ENCODE results near the gene CLPTM1L. TPM values are rescaled to one million over a fixed set of nuclear protein-coding genes. Genes with fewer than 3 reads are reported as not detected.

The CLPTM1L gene
- total RNA-seq, 4 donors from 2014 or later, result 62.6 to 132 (median 93.5) TPM

DNA sequence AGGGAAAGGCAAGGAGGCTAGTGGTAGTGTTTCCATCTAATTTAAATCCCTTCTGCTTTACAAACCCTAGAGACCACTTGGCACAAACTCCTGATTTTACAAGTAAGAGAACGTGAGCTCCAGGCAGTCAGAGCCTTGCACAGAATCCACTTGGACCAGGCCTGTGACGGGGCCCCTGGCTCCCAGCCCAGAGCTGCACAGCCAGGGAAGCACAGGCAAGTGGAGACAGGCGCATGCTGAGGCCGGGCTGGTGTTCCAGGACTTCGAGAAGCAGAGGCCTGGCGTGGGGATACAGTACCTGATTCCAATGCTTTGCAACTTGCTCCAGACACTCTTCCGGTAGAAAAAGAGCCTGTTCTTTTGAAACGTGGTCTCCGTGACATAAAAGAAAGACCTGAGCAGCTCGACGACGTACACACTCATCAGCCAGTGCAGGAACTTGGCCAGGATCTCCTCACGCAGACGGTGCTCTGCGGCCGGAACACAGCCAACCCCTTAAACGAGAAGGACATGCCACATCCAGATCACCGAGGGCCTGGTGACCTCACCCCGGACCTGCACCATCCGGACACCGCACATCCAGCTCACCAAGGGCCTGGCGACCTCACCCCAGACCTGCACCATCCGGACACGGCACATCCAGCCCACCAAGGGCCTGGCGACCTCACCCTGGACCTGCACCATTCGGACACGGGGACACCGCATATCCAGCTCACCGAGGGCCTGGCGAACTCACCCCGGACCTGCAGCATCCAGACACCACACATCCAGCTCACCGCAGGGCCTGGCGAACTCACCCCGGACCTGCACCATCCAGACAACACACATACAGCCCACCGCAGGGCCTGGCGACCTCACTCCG, 62.5 kb downstream of the CLPTM1L start:
- WGBS, result 69% methylated on average over 19 of the region's 37 CpGs
- TF ChIP-seq POLR2AphosphoS5 (IDR thresholded peaks at IDR 0.05), result no peak
- no peak for TF ChIP-seq EP300 (IDR thresholded peaks at IDR 0.05)
- TF ChIP-seq, protein P1, sequence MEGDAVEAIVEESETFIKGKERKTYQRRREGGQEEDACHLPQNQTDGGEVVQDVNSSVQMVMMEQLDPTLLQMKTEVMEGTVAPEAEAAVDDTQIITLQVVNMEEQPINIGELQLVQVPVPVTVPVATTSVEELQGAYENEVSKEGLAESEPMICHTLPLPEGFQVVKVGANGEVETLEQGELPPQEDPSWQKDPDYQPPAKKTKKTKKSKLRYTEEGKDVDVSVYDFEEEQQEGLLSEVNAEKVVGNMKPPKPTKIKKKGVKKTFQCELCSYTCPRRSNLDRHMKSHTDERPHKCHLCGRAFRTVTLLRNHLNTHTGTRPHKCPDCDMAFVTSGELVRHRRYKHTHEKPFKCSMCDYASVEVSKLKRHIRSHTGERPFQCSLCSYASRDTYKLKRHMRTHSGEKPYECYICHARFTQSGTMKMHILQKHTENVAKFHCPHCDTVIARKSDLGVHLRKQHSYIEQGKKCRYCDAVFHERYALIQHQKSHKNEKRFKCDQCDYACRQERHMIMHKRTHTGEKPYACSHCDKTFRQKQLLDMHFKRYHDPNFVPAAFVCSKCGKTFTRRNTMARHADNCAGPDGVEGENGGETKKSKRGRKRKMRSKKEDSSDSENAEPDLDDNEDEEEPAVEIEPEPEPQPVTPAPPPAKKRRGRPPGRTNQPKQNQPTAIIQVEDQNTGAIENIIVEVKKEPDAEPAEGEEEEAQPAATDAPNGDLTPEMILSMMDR (IDR thresholded peaks at IDR 0.05), result no peak
- TF ChIP-seq POLR2A (IDR thresholded peaks at IDR 0.05), result no peak
- no peaks in the 10 kb centered on the region for H3K36me3 ChIP-seq
- H3K4me3 ChIP-seq, result no peak overlapping the region
- H3K27ac ChIP-seq, result no peak overlapping the region
- H3K9me3 ChIP-seq, result no peaks in the 10 kb centered on the region
- no peaks in the 10 kb centered on the region for H3K4me1 ChIP-seq
- H3K27me3 ChIP-seq, result no peaks in the 10 kb centered on the region
- peak; percentile 59 to 79 for DNase-seq (ENCODE audit: low spot score in 2 of 2)

GRCh38 chr5:1281038-1281882, 63.6 kb downstream of the CLPTM1L start:
- TF ChIP-seq EP300 (IDR thresholded peaks at IDR 0.05) (no peak), POLR2AphosphoS5 (IDR thresholded peaks at IDR 0.05) (no peak), POLR2A (IDR thresholded peaks at IDR 0.05) (no peak)
- TF ChIP-seq, protein P1 (IDR thresholded peaks at IDR 0.05), result no peak

DNA sequence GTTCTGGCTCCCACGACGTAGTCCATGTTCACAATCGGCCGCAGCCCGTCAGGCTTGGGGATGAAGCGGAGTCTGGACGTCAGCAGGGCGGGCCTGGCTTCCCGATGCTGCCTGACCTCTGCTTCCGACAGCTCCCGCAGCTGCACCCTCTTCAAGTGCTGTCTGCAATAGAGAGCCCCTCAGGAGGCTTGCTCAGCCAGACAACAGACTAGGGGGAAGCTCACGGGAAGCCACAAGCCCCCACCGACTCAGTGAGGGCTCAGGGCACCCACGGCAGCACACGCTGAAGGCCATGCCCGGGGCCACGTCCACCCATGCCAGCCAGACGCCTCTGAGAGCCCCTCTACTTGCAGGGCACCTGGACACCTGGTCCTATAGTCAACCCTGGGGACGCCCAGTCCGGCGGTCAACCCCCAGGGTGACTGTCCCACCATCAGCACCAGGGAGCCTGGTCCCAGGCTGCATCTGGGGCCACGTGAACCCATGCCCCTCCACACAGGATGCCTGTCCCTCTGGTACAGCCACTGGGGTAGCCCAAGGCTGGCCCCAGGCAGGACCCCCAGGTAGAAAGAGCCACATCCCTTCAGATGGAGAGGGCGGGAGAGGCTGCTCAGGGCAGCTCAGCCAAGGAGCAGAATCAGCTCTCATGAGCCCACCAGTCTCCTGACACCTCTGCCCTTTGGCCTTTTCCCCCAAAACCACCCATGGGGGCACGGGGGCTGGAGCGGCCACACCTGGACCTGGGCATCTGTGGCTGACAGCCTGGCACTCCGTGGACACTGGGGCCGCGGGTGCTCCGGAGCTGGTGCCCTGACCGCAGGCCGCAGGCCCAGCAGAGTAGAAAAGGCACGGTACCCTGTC, 64.5 kb downstream of the CLPTM1L start:
- no peaks in the 10 kb centered on the region for H3K9me3 ChIP-seq
- TF ChIP-seq POLR2AphosphoS5 (IDR thresholded peaks at IDR 0.05) (no peak), POLR2A (IDR thresholded peaks at IDR 0.05) (no peak)
- TF ChIP-seq, protein P1 (IDR thresholded peaks at IDR 0.05), result no peak
- no peaks in the 10 kb centered on the region for H3K4me1 ChIP-seq
- H3K4me3 ChIP-seq, result no peak overlapping the region
- no peaks in the 10 kb centered on the region for H3K27me3 ChIP-seq
- peak in 1 of 2 donors; percentile 64 for DNase-seq (ENCODE audit: low spot score in 2 of 2)
- no peaks in the 10 kb centered on the region for H3K36me3 ChIP-seq
- H3K27ac ChIP-seq, result no peak overlapping the region
- WGBS, result 95% methylated on average over 8 of the region's 32 CpGs

More at GRCh38 chr5:1281038-1281882, 63.6 kb downstream of the CLPTM1L start:
- 88% methylated on average over 9 of the region's 16 CpGs for WGBS
- no peaks in the 10 kb centered on the region for H3K27me3 ChIP-seq
- no peaks in the 10 kb centered on the region for H3K9me3 ChIP-seq
- H3K36me3 ChIP-seq, result no peaks in the 10 kb centered on the region
- H3K27ac ChIP-seq, result no peak overlapping the region
- H3K4me3 ChIP-seq, result no peak overlapping the region
- H3K4me1 ChIP-seq, result no peaks in the 10 kb centered on the region
- DNase-seq (ENCODE audit: low spot score in 2 of 2), result peak; percentile 13 to 50

DNA sequence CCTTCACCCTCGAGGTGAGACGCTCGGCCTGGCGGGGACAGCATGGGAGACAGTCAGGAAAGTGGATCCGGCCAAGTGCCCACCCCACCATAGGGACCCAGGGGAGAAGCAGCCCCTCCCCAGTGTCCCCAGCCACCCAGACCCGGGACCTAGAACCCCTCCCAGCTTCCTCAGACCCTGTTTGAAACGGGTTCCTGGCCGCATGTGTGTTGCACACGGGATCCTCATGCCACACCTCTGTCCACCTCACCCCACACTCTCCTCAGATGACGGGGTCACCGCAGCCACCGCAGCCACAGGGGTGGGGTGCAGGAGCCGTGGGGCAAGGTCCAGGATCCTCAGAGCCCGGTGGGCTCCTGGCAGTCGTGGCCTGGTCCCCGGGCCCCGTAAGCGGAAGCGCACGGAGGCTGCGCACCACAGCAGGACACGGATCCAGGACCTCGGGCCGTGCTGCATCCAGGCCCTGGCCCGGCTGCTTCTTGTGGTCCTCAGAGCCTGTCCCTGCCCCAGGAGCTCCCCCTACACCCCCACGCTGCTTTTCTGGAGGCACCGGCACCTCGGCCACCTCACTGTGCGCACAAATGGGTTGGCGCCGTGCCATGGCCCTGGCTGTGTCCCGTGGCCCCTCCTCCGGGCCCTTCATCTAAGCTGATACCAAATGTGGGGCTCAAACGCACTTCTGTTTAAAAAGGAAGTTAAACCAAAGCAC, 65.3 kb downstream of the CLPTM1L start:
- H3K4me3 ChIP-seq, result no peak overlapping the region
- no peaks in the 10 kb centered on the region for H3K9me3 ChIP-seq
- no peaks in the 10 kb centered on the region for H3K4me1 ChIP-seq
- WGBS, result 90% methylated on average over 20 of the region's 34 CpGs
- peak in 1 of 2 donors; percentile 77 for DNase-seq (ENCODE audit: low spot score in 2 of 2)
- no peaks in the 10 kb centered on the region for H3K27me3 ChIP-seq
- H3K36me3 ChIP-seq, result no peaks in the 10 kb centered on the region
- TF ChIP-seq POLR2A (IDR thresholded peaks at IDR 0.05) (no peak), EP300 (IDR thresholded peaks at IDR 0.05) (no peak), POLR2AphosphoS5 (IDR thresholded peaks at IDR 0.05) (no peak)
- TF ChIP-seq, protein P1 (IDR thresholded peaks at IDR 0.05), result no peak
- no peak overlapping the region for H3K27ac ChIP-seq

Data from suprapubic skin (tissue), 4 donors.